GM12878 (cell line): ENCODE data around the gene GRK2. TPM values are rescaled to one million over a fixed set of nuclear protein-coding genes. Genes with fewer than 3 reads are reported as not detected.
A peak's percentile ranks its signal among the peaks of the same experiment; 100 is the strongest.

Experiments used
- CHD2 ChIP-seq: IDR thresholded peaks from 2 replicates; pipeline ENCODE4 v1.6.1; 2011; ENCODE audit warnings: low read depth, low read length, improper control_type of control experiment, borderline replicate concordance
- EED ChIP-seq: sonication (generic); IDR thresholded peaks from 2 replicates; pipeline ENCODE4 v1.6.1; 2016; ENCODE audit warnings: antibody characterized with exemption, low read depth
- IKZF1 ChIP-seq: fragments of 450-650 bp; conservative IDR thresholded peaks from 2 replicates; pipeline ENCODE4 v1.6.1; 2017; ENCODE audit warnings: antibody characterized with exemption, mild to moderate bottlenecking
- MTA3 ChIP-seq: IDR thresholded peaks from 2 replicates; pipeline ENCODE4 v1.6.1; 2012; ENCODE audit warnings: low read length, inconsistent platforms, borderline replicate concordance
- NFYB ChIP-seq: IDR thresholded peaks from 2 replicates; pipeline ENCODE4 v1.6.1; 2011; ENCODE audit warnings: low read depth, mild to moderate bottlenecking, low read length, improper control_type of control experiment, moderate library complexity; ENCODE audit not compliant: insufficient read depth
- NRF1 ChIP-seq: conservative IDR thresholded peaks from 2 replicates; pipeline ENCODE4 v1.6.1; 2011; ENCODE audit warnings: mild to moderate bottlenecking, low read depth, low read length, improper control_type of control experiment
- PML ChIP-seq: IDR thresholded peaks from 2 replicates; pipeline ENCODE4 v1.6.1; 2012; ENCODE audit warnings: low read length, inconsistent platforms
- RAD21 ChIP-seq: IDR thresholded peaks from 2 replicates; pipeline ENCODE4 v1.6.1; 2011; ENCODE audit warnings: mild to moderate bottlenecking, low read depth, low read length, moderate library complexity; ENCODE audit not compliant: insufficient read depth
- RB1 ChIP-seq: fragments of 450-650 bp; formaldehyde crosslinking; IDR thresholded peaks from 2 replicates; pipeline ENCODE4 v1.6.1; 2017; ENCODE audit warnings: mild to moderate bottlenecking, borderline replicate concordance
- SMAD5 ChIP-seq: IDR thresholded peaks from 2 replicates; pipeline ENCODE4 v1.6.1; 2016; ENCODE audit warnings: antibody characterized with exemption, low read depth
- SMARCA5 ChIP-seq: fragments of 450-650 bp; IDR thresholded peaks from 2 replicates; pipeline ENCODE4 v1.6.1; 2017; ENCODE audit warnings: mild to moderate bottlenecking
- SMC3 ChIP-seq: IDR thresholded peaks from 2 replicates; pipeline ENCODE4 v1.6.1; 2011; ENCODE audit warnings: low read length, improper control_type of control experiment, borderline replicate concordance
- TCF12 ChIP-seq: IDR thresholded peaks from 2 replicates; pipeline ENCODE4 v1.6.1; 2011; ENCODE audit warnings: low read depth, mild to moderate bottlenecking, low read length
- TCF3 ChIP-seq: IDR thresholded peaks from 2 replicates; pipeline ENCODE4 v1.6.1; 2012; ENCODE audit warnings: low read depth, mild to moderate bottlenecking, low read length, borderline replicate concordance; ENCODE audit not compliant: insufficient read depth
- TCF7 ChIP-seq: IDR thresholded peaks from 2 replicates; pipeline ENCODE4 v1.6.1; 2014; ENCODE audit warnings: antibody characterized with exemption, borderline replicate concordance
- ZNF217 ChIP-seq: fragments of 450-650 bp; IDR thresholded peaks from 2 replicates; pipeline ENCODE4 v1.6.1; 2017; ENCODE audit warnings: antibody characterized with exemption, mild to moderate bottlenecking
- ZNF384 ChIP-seq: IDR thresholded peaks from 2 replicates; pipeline ENCODE4 v1.6.1; 2012; ENCODE audit warnings: low read depth, mild to moderate bottlenecking, low read length, improper control_type of control experiment, borderline replicate concordance
- polyA plus RNA-seq, 11 experiments: library from polyadenylated mRNA; depleted of rRNA in 4 of 11; unstranded in 6 of 11; stranded (reverse) in 5 of 11; fragments of >200 nt; fragmentation: Nextera tagmentation in 4 of 11; fragmentation: Illumina TruSeq in 1 of 11; extraction: Ambion mirVana in 4 of 11; extraction: Trizol in 1 of 11; gene quantifications; 1 replicate in 1 of 11; 2 replicates in 10 of 11; pipeline versions ENCODE4 v1.2.1 to v1.2.3, GENCODE V29; 2011 to 2016; ENCODE audit warnings: inconsistent platforms in 2 of 11, missing spikeins in 2 of 11, low read depth in 1 of 11
- total RNA-seq, 4 experiments: library from RNA; depleted of rRNA in 3 of 4; stranded (reverse); fragments of >200 nt in 3 of 4; fragmentation: Illumina TruSeq in 1 of 4; extraction: Trizol in 1 of 4; gene quantifications; 2 replicates each; pipeline versions ENCODE4 v1.2.1 to v1.2.3, GENCODE V29; 2013 to 2021
- TF ChIP-seq, protein P1 (sequence below): fragments of 450-650 bp; IDR thresholded peaks from 2 replicates; pipeline ENCODE4 v1.6.1; 2017; ENCODE audit warnings: antibody characterized with exemption, mild to moderate bottlenecking, moderate library complexity
- TF ChIP-seq, protein P2 (sequence below): fragments of 450-650 bp; conservative IDR thresholded peaks from 2 replicates; pipeline ENCODE4 v1.6.1; 2017; ENCODE audit warnings: mild to moderate bottlenecking, moderate library complexity
- TF ChIP-seq, protein P3 (sequence below): IDR thresholded peaks from 2 replicates; pipeline ENCODE4 v1.6.1; 2011; ENCODE audit warnings: low read depth, mild to moderate bottlenecking, low read length, moderate library complexity, borderline replicate concordance; ENCODE audit errors: extremely low read depth
- TF ChIP-seq, protein P4 (sequence below): fragments of 450-650 bp; formaldehyde crosslinking; IDR thresholded peaks from 2 replicates; pipeline ENCODE4 v1.5.0; 2022; ENCODE audit warnings: mild to moderate bottlenecking, missing genetic modification characterization

Gene GRK2
- total and polyA plus RNA-seq, 10 of the 15 experiments (the other 5 are each of a cell fraction or from before 2014, with no cell fraction given), result 1.0 to 160 (median 66.1) TPM

DNA sequence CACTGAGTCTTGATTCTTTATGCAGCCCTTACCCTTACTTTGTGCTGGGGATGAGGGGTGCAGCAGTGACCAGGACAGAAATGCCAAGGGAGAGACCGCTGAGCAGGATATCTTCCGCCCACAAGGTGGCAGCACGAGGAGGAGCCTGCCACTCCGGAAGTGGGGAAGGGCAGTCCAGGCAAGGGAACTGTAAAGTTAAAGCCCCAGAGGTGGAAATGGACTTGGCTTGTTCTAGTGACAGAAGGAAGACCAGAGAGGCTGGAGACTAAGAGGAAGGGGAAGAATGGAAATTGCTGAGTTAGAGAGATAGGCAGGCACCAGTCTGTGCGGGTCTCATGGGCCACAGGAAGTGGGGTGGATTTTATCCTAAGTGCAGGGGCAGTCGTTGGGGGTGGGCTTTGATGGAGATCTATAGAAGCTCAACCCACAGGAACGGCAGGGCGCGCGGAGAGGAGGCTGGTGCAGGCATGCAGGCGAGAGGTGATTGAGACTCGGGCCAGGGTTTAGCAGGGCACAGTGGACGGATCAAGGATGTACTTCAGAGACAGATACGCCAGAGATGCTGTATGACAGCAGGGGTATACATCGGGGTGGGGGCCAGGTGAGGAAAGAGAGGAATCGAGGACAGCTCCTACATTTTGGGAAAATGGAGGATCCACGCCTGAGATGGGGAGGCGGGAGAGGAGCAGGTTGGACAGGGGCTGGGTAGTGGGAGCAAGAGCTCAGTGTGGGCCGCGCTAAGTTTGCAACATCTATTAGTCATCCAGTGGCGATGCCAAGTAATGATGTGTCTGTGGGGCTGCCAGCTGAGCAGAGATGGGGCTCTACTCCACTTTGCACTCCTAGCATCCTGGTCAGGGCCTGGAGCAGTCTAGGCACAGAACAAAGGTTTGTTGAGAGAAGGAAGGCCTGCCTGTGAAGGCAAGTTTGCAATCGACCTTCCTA, 3.3 kb upstream of the GRK2 start (continued):
- TF ChIP-seq IKZF1 (peak; percentile 44), ZNF217 (no peak), PML (no peak), RAD21 (peak; percentile 68), TCF7 (no peak), CHD2 (0 out of 2 replicates have a peak, but pooled peaks have one; percentile 49), RB1 (peak; percentile 77; the same call in 1 of the 2 replicates), SMC3 (peak; percentile 91), EED (peak; percentile 36; the same call in 1 of the 2 replicates), TCF12 (no peak), NRF1 (no peak), MTA3 (no peak), SMAD5 (no peak), SMARCA5 (peak; percentile 64; the same call in 1 of the 2 replicates), TCF3 (no peak), NFYB (no peak), ZNF384 (no peak)
- TF ChIP-seq, protein P1, sequence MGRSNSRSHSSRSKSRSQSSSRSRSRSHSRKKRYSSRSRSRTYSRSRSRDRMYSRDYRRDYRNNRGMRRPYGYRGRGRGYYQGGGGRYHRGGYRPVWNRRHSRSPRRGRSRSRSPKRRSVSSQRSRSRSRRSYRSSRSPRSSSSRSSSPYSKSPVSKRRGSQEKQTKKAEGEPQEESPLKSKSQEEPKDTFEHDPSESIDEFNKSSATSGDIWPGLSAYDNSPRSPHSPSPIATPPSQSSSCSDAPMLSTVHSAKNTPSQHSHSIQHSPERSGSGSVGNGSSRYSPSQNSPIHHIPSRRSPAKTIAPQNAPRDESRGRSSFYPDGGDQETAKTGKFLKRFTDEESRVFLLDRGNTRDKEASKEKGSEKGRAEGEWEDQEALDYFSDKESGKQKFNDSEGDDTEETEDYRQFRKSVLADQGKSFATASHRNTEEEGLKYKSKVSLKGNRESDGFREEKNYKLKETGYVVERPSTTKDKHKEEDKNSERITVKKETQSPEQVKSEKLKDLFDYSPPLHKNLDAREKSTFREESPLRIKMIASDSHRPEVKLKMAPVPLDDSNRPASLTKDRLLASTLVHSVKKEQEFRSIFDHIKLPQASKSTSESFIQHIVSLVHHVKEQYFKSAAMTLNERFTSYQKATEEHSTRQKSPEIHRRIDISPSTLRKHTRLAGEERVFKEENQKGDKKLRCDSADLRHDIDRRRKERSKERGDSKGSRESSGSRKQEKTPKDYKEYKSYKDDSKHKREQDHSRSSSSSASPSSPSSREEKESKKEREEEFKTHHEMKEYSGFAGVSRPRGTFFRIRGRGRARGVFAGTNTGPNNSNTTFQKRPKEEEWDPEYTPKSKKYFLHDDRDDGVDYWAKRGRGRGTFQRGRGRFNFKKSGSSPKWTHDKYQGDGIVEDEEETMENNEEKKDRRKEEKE, result no peak
- TF ChIP-seq, protein P2, sequence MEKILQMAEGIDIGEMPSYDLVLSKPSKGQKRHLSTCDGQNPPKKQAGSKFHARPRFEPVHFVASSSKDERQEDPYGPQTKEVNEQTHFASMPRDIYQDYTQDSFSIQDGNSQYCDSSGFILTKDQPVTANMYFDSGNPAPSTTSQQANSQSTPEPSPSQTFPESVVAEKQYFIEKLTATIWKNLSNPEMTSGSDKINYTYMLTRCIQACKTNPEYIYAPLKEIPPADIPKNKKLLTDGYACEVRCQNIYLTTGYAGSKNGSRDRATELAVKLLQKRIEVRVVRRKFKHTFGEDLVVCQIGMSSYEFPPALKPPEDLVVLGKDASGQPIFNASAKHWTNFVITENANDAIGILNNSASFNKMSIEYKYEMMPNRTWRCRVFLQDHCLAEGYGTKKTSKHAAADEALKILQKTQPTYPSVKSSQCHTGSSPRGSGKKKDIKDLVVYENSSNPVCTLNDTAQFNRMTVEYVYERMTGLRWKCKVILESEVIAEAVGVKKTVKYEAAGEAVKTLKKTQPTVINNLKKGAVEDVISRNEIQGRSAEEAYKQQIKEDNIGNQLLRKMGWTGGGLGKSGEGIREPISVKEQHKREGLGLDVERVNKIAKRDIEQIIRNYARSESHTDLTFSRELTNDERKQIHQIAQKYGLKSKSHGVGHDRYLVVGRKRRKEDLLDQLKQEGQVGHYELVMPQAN, result no peak
- TF ChIP-seq, protein P3, sequence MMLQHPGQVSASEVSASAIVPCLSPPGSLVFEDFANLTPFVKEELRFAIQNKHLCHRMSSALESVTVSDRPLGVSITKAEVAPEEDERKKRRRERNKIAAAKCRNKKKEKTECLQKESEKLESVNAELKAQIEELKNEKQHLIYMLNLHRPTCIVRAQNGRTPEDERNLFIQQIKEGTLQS, result no peak
- TF ChIP-seq, protein P4, sequence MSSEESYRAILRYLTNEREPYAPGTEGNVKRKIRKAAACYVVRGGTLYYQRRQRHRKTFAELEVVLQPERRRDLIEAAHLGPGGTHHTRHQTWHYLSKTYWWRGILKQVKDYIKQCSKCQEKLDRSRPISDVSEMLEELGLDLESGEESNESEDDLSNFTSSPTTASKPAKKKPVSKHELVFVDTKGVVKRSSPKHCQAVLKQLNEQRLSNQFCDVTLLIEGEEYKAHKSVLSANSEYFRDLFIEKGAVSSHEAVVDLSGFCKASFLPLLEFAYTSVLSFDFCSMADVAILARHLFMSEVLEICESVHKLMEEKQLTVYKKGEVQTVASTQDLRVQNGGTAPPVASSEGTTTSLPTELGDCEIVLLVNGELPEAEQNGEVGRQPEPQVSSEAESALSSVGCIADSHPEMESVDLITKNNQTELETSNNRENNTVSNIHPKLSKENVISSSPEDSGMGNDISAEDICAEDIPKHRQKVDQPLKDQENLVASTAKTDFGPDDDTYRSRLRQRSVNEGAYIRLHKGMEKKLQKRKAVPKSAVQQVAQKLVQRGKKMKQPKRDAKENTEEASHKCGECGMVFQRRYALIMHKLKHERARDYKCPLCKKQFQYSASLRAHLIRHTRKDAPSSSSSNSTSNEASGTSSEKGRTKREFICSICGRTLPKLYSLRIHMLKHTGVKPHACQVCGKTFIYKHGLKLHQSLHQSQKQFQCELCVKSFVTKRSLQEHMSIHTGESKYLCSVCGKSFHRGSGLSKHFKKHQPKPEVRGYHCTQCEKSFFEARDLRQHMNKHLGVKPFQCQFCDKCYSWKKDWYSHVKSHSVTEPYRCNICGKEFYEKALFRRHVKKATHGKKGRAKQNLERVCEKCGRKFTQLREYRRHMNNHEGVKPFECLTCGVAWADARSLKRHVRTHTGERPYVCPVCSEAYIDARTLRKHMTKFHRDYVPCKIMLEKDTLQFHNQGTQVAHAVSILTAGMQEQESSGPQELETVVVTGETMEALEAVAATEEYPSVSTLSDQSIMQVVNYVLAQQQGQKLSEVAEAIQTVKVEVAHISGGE, result no peak
